Measurements from ENCODE around the gene LMAN1L.

DNA sequence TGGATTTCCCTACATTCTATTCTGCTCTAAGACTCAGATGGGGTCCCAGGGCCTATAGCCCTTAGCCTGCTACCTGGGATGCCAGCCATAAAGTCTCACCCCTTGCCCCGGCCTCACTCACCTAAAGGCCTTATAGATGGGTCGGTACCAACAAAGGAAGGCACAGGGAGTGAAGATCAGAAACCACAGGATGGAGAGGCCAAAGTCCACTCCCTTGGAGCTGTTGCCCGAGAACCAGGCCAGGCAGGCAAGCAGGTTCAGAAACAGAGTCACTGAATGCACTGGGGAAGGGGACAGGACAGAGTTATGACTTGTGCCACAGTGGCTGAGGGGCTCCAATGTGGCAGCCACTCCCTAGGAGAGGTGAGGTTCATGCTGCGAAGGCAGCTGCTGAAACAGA is 37.8 kb downstream of the LMAN1L start:
- no peak for TF ChIP-seq CTCF (IDR thresholded peaks at IDR 0.05)
- TF ChIP-seq POLR2AphosphoS5 (IDR thresholded peaks at IDR 0.05) = no peak
- TF ChIP-seq EP300 (IDR thresholded peaks at IDR 0.05) = no peak

Measured in upper lobe of left lung (tissue), 4 donors.